Skeletal muscle tissue (tissue), 4 donors: ENCODE data around the gene AGTPBP1. TPM values are rescaled to one million over a fixed set of nuclear protein-coding genes. Genes with fewer than 3 reads are reported as not detected.
"Not testable (repeated sequence)": the region's sequence is repeated elsewhere in the genome, so short reads cannot be mapped to it uniquely, and the experiment has no call there.

Experiments
- H3K27ac ChIP-seq: one replicate; pipeline ENCODE4 v1.7.0; 2013; ENCODE audit warnings: mild to moderate bottlenecking, low read depth, low read length, inconsistent platforms
- H3K27me3 ChIP-seq, 3 donors: one replicate each; pipeline ENCODE4 v1.7.0; 2013; ENCODE audit warnings: low read length in 3 of 3; ENCODE audit not compliant: control insufficient read depth in 3 of 3, insufficient read depth in 3 of 3
- H3K36me3 ChIP-seq, 3 donors: one replicate each; pipeline ENCODE4 v1.7.0; 2013; ENCODE audit warnings: low read length in 3 of 3; ENCODE audit not compliant: control insufficient read depth in 3 of 3, insufficient read depth in 3 of 3
- H3K4me1 ChIP-seq, 3 donors: one replicate each; pipeline ENCODE4 v1.7.0; 2013; ENCODE audit warnings: low read length in 3 of 3, mild to moderate bottlenecking in 3 of 3; ENCODE audit not compliant: control insufficient read depth in 3 of 3, insufficient read depth in 3 of 3
- H3K4me3 ChIP-seq, 3 donors: one replicate each; pipeline ENCODE4 v1.7.0; 2013; ENCODE audit warnings: low read length in 3 of 3
- H3K9ac ChIP-seq, 3 donors: one replicate each; pipeline ENCODE4 v1.7.0; 2013; ENCODE audit warnings: low read length in 3 of 3, mild to moderate bottlenecking in 3 of 3, moderate library complexity in 2 of 3, low read depth in 1 of 3
- H3K9me3 ChIP-seq, 3 donors: one replicate each; pipeline ENCODE4 v1.7.0; 2013; ENCODE audit warnings: low read length in 3 of 3; ENCODE audit not compliant: control insufficient read depth in 3 of 3
- total RNA-seq: library from RNA; depleted of rRNA; stranded (reverse); fragments of >200 nt; gene quantifications from one replicate; pipeline ENCODE4 v1.2.3, GENCODE V29; 2014
- donor health status: Osteomylitis.

The AGTPBP1 gene, protein sequence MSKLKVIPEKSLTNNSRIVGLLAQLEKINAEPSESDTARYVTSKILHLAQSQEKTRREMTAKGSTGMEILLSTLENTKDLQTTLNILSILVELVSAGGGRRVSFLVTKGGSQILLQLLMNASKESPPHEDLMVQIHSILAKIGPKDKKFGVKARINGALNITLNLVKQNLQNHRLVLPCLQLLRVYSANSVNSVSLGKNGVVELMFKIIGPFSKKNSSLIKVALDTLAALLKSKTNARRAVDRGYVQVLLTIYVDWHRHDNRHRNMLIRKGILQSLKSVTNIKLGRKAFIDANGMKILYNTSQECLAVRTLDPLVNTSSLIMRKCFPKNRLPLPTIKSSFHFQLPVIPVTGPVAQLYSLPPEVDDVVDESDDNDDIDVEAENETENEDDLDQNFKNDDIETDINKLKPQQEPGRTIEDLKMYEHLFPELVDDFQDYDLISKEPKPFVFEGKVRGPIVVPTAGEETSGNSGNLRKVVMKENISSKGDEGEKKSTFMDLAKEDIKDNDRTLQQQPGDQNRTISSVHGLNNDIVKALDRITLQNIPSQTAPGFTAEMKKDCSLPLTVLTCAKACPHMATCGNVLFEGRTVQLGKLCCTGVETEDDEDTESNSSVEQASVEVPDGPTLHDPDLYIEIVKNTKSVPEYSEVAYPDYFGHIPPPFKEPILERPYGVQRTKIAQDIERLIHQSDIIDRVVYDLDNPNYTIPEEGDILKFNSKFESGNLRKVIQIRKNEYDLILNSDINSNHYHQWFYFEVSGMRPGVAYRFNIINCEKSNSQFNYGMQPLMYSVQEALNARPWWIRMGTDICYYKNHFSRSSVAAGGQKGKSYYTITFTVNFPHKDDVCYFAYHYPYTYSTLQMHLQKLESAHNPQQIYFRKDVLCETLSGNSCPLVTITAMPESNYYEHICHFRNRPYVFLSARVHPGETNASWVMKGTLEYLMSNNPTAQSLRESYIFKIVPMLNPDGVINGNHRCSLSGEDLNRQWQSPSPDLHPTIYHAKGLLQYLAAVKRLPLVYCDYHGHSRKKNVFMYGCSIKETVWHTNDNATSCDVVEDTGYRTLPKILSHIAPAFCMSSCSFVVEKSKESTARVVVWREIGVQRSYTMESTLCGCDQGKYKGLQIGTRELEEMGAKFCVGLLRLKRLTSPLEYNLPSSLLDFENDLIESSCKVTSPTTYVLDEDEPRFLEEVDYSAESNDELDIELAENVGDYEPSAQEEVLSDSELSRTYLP
- 37.6 TPM for total RNA-seq

DNA sequence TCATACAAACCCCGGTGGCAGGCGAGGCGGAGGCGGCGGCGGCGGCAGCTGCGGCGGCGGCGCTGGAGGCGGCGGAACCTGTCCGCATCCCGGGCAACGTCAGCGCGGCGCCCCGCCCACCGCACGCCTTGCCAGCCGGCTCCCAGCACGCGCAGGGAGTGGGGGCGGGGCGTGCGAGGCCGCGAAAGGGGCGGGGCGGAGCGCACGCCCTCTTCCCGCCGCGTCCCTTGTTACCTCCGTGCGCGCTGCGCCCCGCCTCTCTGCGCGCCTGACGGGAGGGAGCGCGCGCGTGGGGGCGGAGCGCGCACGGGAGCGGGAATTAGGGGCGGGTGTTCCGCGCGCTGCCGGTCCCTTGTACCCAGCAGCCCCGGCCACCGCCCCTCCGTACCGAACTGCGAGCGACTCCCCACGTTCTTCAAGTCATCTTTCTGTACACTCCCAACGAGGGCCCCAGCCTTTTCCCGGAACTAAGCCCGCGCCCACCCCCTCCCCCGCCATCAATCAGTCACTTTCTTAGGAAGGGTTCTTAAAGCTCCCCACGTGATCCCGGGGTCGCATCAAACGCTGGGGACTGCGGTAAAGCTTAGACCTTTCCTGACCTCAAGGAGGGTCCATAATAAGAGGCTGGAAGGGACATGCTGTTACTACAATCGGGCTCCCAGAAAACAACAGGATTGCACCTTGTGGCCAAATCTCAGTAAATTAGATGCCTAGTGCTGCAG is at the start of gene AGTPBP1:
TSS of gene AGTPBP1 (minus strand) at position 80 of the 722 bp plus-strand sequence. CDS start 29,421 bp downstream, outside the sequence.
- Histone ChIP-seq H3K4me3 (peak within 1 kb of the TSS; percentile 84 to 94 (median 85)), H3K9me3 (no peaks in the 10 kb centered on the region), H3K4me1 (peaks cover 0 to 13% (median 13%) of the 10 kb centered on the region in 3 donors), H3K9ac (peak within 1 kb of the TSS; percentile 85 to 93 (median 89)), H3K36me3 (no peaks in the 10 kb centered on the region), H3K27ac (peak within 1 kb of the TSS; percentile 87), H3K27me3 (no peaks in the 10 kb centered on the region)

DNA sequence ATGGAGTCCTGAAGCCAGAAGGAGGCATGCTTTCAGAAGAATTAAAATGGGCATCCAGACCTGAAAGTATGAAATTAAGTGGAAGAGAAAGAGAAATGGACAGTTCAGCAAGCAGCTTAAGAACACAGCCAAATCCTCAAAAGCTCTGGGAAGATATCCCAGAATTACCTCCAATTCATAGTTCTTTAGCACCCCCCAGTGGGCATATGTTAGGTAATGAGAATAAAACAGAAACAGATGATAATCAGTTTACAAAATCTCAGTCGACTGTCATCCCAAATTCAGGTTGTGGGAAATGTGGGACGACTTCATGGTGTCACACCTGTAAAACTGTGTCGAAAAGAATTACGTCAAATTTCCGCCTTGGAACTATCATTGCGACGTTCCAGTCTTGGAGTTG is 44.4 kb upstream of the AGTPBP1 start:
- not testable (repeated sequence) for H3K36me3 ChIP-seq, H3K27me3 ChIP-seq, H3K27ac ChIP-seq, H3K4me1 ChIP-seq, H3K4me3 ChIP-seq, H3K9me3 ChIP-seq, H3K9ac ChIP-seq

DNA sequence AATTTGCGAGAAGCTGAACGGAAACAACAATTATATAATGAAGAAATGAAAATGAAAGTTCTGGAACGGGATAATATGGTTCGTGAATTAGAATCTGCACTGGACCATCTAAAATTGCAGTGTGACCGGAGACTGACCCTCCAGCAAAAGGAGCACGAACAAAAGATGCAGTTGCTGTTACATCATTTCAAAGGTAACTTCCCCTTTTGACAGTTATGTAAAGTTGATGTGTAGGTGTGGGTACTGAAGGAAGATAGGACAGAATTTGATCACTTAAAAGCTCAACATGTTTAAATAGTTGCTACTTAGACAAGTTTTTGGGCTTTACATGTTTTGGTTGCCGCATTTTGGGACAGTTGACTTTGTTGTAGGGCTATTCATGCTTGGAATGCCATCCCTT is 32.1 kb upstream of the AGTPBP1 start:
- H3K27me3 ChIP-seq, H3K4me3 ChIP-seq, H3K4me1 ChIP-seq, H3K27ac ChIP-seq, H3K9ac ChIP-seq, H3K9me3 ChIP-seq, H3K36me3 ChIP-seq: not testable (repeated sequence)

DNA sequence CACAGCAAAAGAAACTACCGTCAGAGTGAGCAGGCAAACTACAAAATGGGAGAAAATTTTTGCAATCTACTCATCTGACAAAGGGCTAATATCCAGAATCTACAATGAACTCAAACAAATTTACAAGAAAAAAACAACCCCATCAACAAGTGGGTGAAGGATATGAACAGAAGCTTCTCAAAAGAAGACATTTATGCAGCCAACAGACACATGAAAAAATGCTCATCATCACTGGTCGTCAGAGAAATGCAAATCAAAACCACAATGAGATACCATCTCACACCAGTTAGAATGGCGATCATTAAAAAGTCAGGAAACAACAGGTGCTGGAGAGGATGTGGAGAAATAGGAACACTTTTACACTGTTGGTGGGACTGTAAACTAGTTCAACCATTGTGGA is 20.0 kb upstream of the AGTPBP1 start:
- H3K9me3 ChIP-seq, H3K4me1 ChIP-seq, H3K9ac ChIP-seq, H3K27me3 ChIP-seq, H3K4me3 ChIP-seq, H3K36me3 ChIP-seq, H3K27ac ChIP-seq: not testable (repeated sequence)

DNA sequence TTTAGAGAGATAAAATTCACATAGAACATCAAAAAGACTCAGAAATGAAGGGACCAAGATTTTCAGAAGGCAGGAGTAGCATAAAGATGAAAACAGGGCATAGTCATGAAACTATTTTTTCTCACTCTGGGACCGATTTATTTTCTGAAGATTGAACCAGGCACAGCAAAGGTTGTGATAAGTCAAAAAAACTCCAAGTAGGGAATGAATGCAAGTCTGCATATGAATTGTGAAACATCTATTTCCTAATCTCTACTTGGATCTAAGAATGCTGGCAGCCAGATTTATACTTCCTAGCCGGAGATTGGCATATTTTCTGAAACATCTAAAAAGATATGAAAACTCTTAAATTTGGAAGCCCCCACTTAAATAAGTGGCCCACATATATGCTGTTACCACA is 16.0 kb upstream of the AGTPBP1 start:
- not testable (repeated sequence) for H3K27me3 ChIP-seq, H3K9me3 ChIP-seq

DNA sequence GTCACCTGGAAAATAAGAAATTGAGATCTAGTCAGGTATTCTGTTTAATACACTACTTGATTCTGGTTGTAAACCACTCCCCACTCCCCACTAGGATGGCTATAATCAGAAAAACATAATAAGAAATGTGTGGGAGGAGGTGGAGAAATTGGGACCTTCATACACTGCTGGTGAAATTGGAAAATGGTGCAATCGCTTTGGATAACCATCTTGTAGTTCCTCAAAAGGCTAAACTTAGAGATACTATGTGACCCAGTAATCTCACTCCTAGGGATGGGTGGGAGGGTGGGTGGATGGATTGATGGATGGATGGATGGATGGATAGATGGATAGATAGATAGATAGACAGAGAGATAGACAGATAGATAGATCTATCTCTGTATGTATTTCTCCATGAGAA is 14.5 kb upstream of the AGTPBP1 start:
- H3K4me3 ChIP-seq, H3K9ac ChIP-seq, H3K27me3 ChIP-seq, H3K27ac ChIP-seq, H3K4me1 ChIP-seq, H3K9me3 ChIP-seq, H3K36me3 ChIP-seq: not testable (repeated sequence)

More for the DNA sequence above, 16.0 kb upstream of the AGTPBP1 start:
- not testable (repeated sequence) for H3K36me3 ChIP-seq, H3K4me3 ChIP-seq, H3K4me1 ChIP-seq, H3K9ac ChIP-seq, H3K27ac ChIP-seq

DNA sequence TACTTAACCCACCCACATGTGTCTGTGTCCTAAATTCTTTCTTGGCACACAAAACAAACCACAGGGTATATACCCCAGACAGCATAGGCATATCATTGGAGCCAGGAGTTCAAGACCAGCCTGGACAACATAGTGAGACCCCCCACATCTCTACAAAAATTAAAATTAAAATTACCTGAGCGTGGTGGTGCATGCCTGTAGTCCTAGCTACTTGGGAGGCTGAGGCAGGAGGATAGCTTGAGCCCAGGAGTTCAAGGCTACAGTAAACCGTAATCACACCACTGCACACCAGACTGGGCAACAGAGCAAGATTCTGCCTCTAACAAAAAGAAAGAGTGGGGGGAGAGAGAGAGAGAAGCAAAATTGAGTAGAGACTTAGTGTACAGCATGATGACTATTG is 4.6 kb upstream of the AGTPBP1 start:
- H3K27me3 ChIP-seq: no peaks in the 10 kb centered on the region
- no peak overlapping the region for H3K27ac ChIP-seq
- H3K4me3 ChIP-seq: no peak overlapping the region
- H3K4me1 ChIP-seq: peaks cover 0 to 7% (median 6%) of the 10 kb centered on the region in 3 donors
- H3K9me3 ChIP-seq: no peaks in the 10 kb centered on the region
- no peaks in the 10 kb centered on the region for H3K36me3 ChIP-seq
- H3K9ac ChIP-seq: no peak overlapping the region

DNA sequence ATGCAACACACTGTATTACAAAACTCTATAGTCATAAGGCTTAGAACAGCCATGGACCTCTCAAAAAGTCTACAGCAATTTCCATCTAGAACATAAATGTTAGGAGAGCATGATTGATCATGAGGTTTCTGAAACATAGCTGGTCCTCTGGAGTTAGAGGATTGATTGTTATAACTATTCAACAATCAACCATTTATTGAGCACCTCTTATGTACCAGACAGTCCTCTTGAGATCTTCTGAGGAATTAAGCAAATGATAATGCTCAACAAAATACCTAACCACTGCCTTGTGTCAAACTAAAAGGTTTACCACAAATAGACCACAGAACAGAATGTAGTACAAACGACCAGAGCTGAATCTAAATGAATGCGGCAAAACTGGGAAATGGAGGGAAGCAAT is 3.4 kb upstream of the AGTPBP1 start:
- Histone ChIP-seq H3K4me3 (no peak overlapping the region), H3K9me3 (no peaks in the 10 kb centered on the region), H3K36me3 (no peaks in the 10 kb centered on the region), H3K27me3 (no peaks in the 10 kb centered on the region), H3K4me1 (peaks cover 0 to 13% (median 7%) of the 10 kb centered on the region in 3 donors), H3K9ac (no peak overlapping the region), H3K27ac (no peak overlapping the region)

DNA sequence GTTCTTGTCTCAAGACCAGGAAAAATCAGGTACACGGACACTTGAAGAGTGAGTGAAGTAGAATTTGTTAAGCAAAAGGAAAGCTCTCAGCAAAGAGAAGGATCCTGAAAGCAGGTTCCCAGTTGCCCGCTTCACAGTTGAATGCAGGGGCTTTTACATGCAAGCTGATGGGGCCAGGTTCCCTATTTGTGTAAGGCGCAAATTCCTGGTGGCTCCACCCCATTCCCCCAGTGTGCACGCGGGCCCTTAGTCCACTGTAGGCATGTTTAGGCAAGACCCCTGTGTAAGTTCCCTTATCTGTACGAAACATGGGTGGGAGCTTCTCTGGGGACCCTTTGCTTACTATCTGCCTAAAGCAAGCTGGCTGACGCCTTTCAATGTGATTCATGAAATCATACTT is 2.7 kb upstream of the AGTPBP1 start:
- Histone ChIP-seq H3K27me3 (no peaks in the 10 kb centered on the region), H3K4me1 (peaks cover 0 to 13% (median 10%) of the 10 kb centered on the region in 3 donors), H3K27ac (no peak overlapping the region), H3K36me3 (no peaks in the 10 kb centered on the region), H3K4me3 (no peak overlapping the region), H3K9me3 (no peaks in the 10 kb centered on the region), H3K9ac (no peak overlapping the region)
